IMR-90 (cell line): Measurements from ENCODE around the gene SLC12A6. TPM values are rescaled to one million over a fixed set of nuclear protein-coding genes. Genes with fewer than 3 reads are reported as not detected.

Source experiments
- ATAC-seq: fragments of 200-7000 bp; cut with Tn5 transposase; 2 replicates; pipeline ENCODE4 v1.9.1; 2020; ENCODE audit warnings: low read depth, mild to moderate bottlenecking, moderate library complexity
- BruUV-seq: library from RNA; stranded (reverse); fragments of 400-500 nt; replicated peaks from 2 replicates; lab custom pipeline; 2021; lab: Mats Ljungman, UMichigan
- CTCF ChIA-PET: fragments of 300-600 bp; formaldehyde crosslinking; extraction: SDS; loops from one replicate; lab custom pipeline; 2021; ENCODE audit warnings: antibody characterized with exemption; lab: Yijun Ruan, JAX
- POLR2A ChIA-PET: fragments of 300-600 bp; sonication (Branson Sonifier 250); formaldehyde crosslinking; loops from one replicate; lab custom pipeline; 2022; ENCODE audit warnings: antibody characterized with exemption; ENCODE audit not compliant: unreplicated experiment; lab: Charles Lee
- DNase-seq: peaks from one replicate; pipeline ENCODE4 v3.0.0; 2013
- H2AFZ ChIP-seq: replicated peaks from 2 replicates; pipeline ENCODE3; 2013; ENCODE audit warnings: low read length, mild to moderate bottlenecking; ENCODE audit not compliant: poor library complexity
- H2AK5ac ChIP-seq: 2 replicates; pipeline ENCODE4 v1.6.1; 2013; ENCODE audit warnings: low read depth, low read length, inconsistent platforms
- H2AK9ac ChIP-seq: replicated peaks from 2 replicates; pipeline ENCODE3; 2013; ENCODE audit warnings: mild to moderate bottlenecking, low read depth, low read length, moderate library complexity; ENCODE audit not compliant: poor library complexity
- H2BK120ac ChIP-seq: 2 replicates; pipeline ENCODE4 v1.6.1; 2013; ENCODE audit warnings: low read depth, low read length, inconsistent platforms
- H2BK15ac ChIP-seq: 3 replicates; pipeline ENCODE4 v1.6.1; 2013; ENCODE audit warnings: low read depth, low read length, inconsistent platforms
- H2BK20ac ChIP-seq: 2 replicates; pipeline ENCODE4 v1.6.1; 2013; ENCODE audit warnings: low read depth, mild to moderate bottlenecking, inconsistent platforms, low read length, moderate library complexity
- H2BK5ac ChIP-seq: 2 replicates; pipeline ENCODE4 v1.6.1; 2013; ENCODE audit warnings: mild to moderate bottlenecking, low read depth, low read length, inconsistent platforms; ENCODE audit not compliant: poor library complexity, severe bottlenecking
- H3K14ac ChIP-seq: replicated peaks from 2 replicates; pipeline ENCODE4 v1.6.1; 2013; ENCODE audit warnings: low read depth, low read length, inconsistent platforms
- H3K18ac ChIP-seq: 2 replicates; pipeline ENCODE4 v1.6.1; 2013; ENCODE audit warnings: low read depth, low read length, control low read depth
- H3K23ac ChIP-seq: 2 replicates; pipeline ENCODE4 v1.6.1; 2013; ENCODE audit warnings: low read depth, low read length, inconsistent platforms
- H3K27ac ChIP-seq: 2 replicates; pipeline ENCODE4 v1.5.1; 2013; ENCODE audit warnings: mild to moderate bottlenecking, control low read depth, low read length; ENCODE audit not compliant: insufficient read depth
- H3K27me3 ChIP-seq: 2 replicates; pipeline ENCODE4 v1.6.1; 2013; ENCODE audit warnings: low read length; ENCODE audit not compliant: control insufficient read depth, insufficient read depth
- H3K36me3 ChIP-seq: 2 replicates; pipeline ENCODE4 v1.6.1; 2013; ENCODE audit warnings: low read length, mixed read lengths; ENCODE audit not compliant: control insufficient read depth, insufficient read depth
- H3K4ac ChIP-seq: 2 replicates; pipeline ENCODE4 v1.6.1; 2013; ENCODE audit warnings: low read depth, low read length, inconsistent platforms
- H3K4me1 ChIP-seq: 2 replicates; pipeline ENCODE4 v1.6.1; 2013; ENCODE audit warnings: low read length, mixed read lengths; ENCODE audit not compliant: control insufficient read depth, insufficient read depth
- H3K4me2 ChIP-seq: 2 replicates; pipeline ENCODE4 v1.6.1; 2013; ENCODE audit warnings: low read depth, mild to moderate bottlenecking, control low read depth, low read length, moderate library complexity
- H3K4me3 ChIP-seq: 2 replicates; pipeline ENCODE4 v1.5.1; 2013; ENCODE audit warnings: low read depth, mild to moderate bottlenecking, control low read depth, low read length, moderate library complexity; ENCODE audit not compliant: insufficient read depth
- H3K56ac ChIP-seq: 2 replicates; pipeline ENCODE4 v1.6.1; 2013; ENCODE audit warnings: low read length, inconsistent platforms; ENCODE audit not compliant: insufficient read depth; ENCODE audit errors: extremely low read depth
- H3K79me1 ChIP-seq, 2 experiments: 2 replicates each; pipeline ENCODE4 v1.6.1; 2013; ENCODE audit warnings: low read length in 2 of 2, inconsistent platforms in 1 of 2, low read depth in 1 of 2
- H3K9ac ChIP-seq: 2 replicates; pipeline ENCODE4 v1.6.1; 2013; ENCODE audit warnings: low read depth, low read length, control low read depth
- H3K9me1 ChIP-seq: 2 replicates; pipeline ENCODE4 v1.6.1; 2013; ENCODE audit warnings: low read length, inconsistent platforms; ENCODE audit not compliant: insufficient read depth
- H3K9me3 ChIP-seq: 2 replicates; pipeline ENCODE4 v1.6.1; 2013; ENCODE audit warnings: low read length; ENCODE audit not compliant: control insufficient read depth, insufficient read depth
- H4K20me1 ChIP-seq: 2 replicates; pipeline ENCODE4 v1.6.1; 2013; ENCODE audit warnings: low read length, inconsistent platforms; ENCODE audit not compliant: insufficient read depth
- H4K5ac ChIP-seq: 2 replicates; pipeline ENCODE4 v1.6.1; 2013; ENCODE audit warnings: mild to moderate bottlenecking, low read depth, low read length, control low read depth
- H4K8ac ChIP-seq, 2 experiments: 2 replicates each; pipeline ENCODE4 v1.6.1; 2013; ENCODE audit warnings: low read depth in 2 of 2, low read length in 2 of 2, control low read depth in 1 of 2, inconsistent platforms in 1 of 2
- H4K91ac ChIP-seq: 2 replicates; pipeline ENCODE4 v1.6.1; 2013; ENCODE audit warnings: low read depth, low read length, inconsistent platforms; ENCODE audit not compliant: insufficient read depth
- BHLHE40 ChIP-seq: fragments of 150-350 bp; IDR thresholded peaks from 2 replicates; pipeline ENCODE4 v1.6.1; 2016; ENCODE audit warnings: mild to moderate bottlenecking, low read depth, low read length
- CEBPB ChIP-seq: IDR thresholded peaks from 2 replicates; pipeline ENCODE4 v1.6.1; 2012; ENCODE audit warnings: low read depth, low read length, improper control_type of control experiment
- CHD1 ChIP-seq: IDR thresholded peaks from 2 replicates; pipeline ENCODE4 v1.6.1; 2012; ENCODE audit warnings: low read depth, low read length, improper control_type of control experiment
- FOS ChIP-seq: fragments of 150-350 bp; IDR thresholded peaks from 2 replicates; pipeline ENCODE4 v1.6.1; 2016; ENCODE audit warnings: low read depth, low read length
- MAFK ChIP-seq: IDR thresholded peaks from 2 replicates; pipeline ENCODE4 v1.6.1; 2012; ENCODE audit warnings: low read depth, low read length, improper control_type of control experiment
- MAZ ChIP-seq: IDR thresholded peaks from 2 replicates; pipeline ENCODE4 v1.6.1; 2012; ENCODE audit warnings: low read depth, mild to moderate bottlenecking, low read length, improper control_type of control experiment, moderate library complexity, borderline replicate concordance
- MXI1 ChIP-seq: IDR thresholded peaks from 2 replicates; pipeline ENCODE4 v1.6.1; 2012; ENCODE audit warnings: low read depth, mild to moderate bottlenecking, low read length, moderate library complexity, borderline replicate concordance
- NFE2L2 ChIP-seq: fragments of 150-350 bp; IDR thresholded peaks from 2 replicates; pipeline ENCODE4 v1.6.1; 2016; ENCODE audit warnings: low read depth, mild to moderate bottlenecking, low read length
- POLR2A ChIP-seq: IDR thresholded peaks from 2 replicates; pipeline ENCODE4 v1.6.1; 2012; ENCODE audit warnings: mild to moderate bottlenecking, low read depth, low read length
- RAD21 ChIP-seq: IDR thresholded peaks from 2 replicates; pipeline ENCODE4 v1.6.1; 2012; ENCODE audit warnings: low read length, improper control_type of control experiment
- RCOR1 ChIP-seq: IDR thresholded peaks from 2 replicates; pipeline ENCODE4 v1.6.1; 2012; ENCODE audit warnings: mild to moderate bottlenecking, low read length, improper control_type of control experiment; ENCODE audit not compliant: insufficient replicate concordance
- RFX5 ChIP-seq: IDR thresholded peaks from 2 replicates; pipeline ENCODE4 v1.8.0; 2012; ENCODE audit warnings: low read depth, mild to moderate bottlenecking, low read length, moderate library complexity
- SMC3 ChIP-seq: fragments of 150-350 bp; IDR thresholded peaks from 2 replicates; pipeline ENCODE4 v1.6.1; 2016; ENCODE audit warnings: low read depth, mild to moderate bottlenecking, antibody characterized with exemption, low read length, moderate library complexity
- WGBS, 2 experiments: methylation state at CpG; one replicate each; pipeline versions ENCODE4 v1.1.5 to v1.1.7; 2013; ENCODE audit warnings: missing lambda C conversion rate in 2 of 2; ENCODE audit not compliant: insufficient read length in 1 of 2; ENCODE audit errors: extremely low coverage in 2 of 2; 5-methylcytosine and 5-hydroxymethylcytosine counted together
- dilution Hi-C: fragments of 300-500 bp; cut with HindIII; formaldehyde crosslinking; loops from one replicate; pipeline ENCODE4 v1.14.3; 2018; ENCODE audit warnings: low sequenced_read_pairs; ENCODE audit not compliant: unreplicated experiment
- in situ Hi-C: fragments of 300-500 bp; cut with MboI; formaldehyde crosslinking; loops from 3 replicates; pipeline ENCODE4 v1.14.3; 2019; ENCODE audit warnings: low sequenced_read_pairs, inconsistent platforms, mixed read lengths
- intact Hi-C: fragments of 100-400 bp; cut with micrococcal nuclease; formaldehyde crosslinking; loops from 2 replicates; pipeline ENCODE4 v1.10.0; 2022
- polyA plus RNA-seq, 3 experiments: library from polyadenylated mRNA; depleted of rRNA; stranded (reverse); fragments of >200 nt; gene quantifications; 2 replicates each; pipeline ENCODE4 v1.2.3, GENCODE V29; 2012; ENCODE audit warnings: low replicate concordance in 1 of 3
- total RNA-seq: library from RNA; depleted of rRNA; stranded (reverse); fragments of >200 nt; gene quantifications from 2 replicates; pipeline ENCODE4 v1.2.3, GENCODE V29; 2012
- TF ChIP-seq, protein P1 (sequence below): fragments of 150-350 bp; IDR thresholded peaks from 2 replicates; pipeline ENCODE4 v1.6.1; 2017; ENCODE audit warnings: mild to moderate bottlenecking, antibody characterized with exemption, low read length, low read depth
- TF ChIP-seq, protein P2 (sequence below): conservative IDR thresholded peaks from 2 replicates; pipeline ENCODE4 v1.5.1; 2012; ENCODE audit warnings: mild to moderate bottlenecking, low read depth, low read length, improper control_type of control experiment
- TF ChIP-seq, protein P3 (sequence below): fragments of 150-350 bp; IDR thresholded peaks from 2 replicates; pipeline ENCODE4 v1.6.1; 2016; ENCODE audit warnings: low read depth, mild to moderate bottlenecking, low read length, moderate library complexity, borderline replicate concordance

The SLC12A6 gene
- total and polyA plus RNA-seq, 2 of the 4 experiments (the other 2 are of a cell fraction), result 7.7 to 10.2 TPM

DNA sequence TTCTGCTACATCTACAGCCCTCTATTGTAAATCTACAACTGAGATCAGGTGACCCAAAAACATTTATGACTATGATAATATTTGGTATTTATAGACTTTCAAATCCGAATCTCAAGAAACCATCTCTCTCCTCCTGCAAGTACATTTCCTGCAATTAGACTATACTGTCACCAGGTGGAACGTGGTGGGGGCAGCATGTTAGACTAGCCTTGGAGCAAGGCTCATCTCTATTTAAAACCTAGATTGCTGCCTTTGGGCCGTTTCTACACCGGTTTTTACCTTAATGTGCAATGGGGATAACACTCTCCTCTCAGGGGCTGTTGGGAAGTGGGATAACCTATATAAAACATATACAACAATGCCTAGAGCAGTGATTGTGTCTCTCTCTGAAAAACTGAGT lies 123.9 kb downstream of the SLC12A6 start:
- no peaks in the 10 kb centered on the region for H3K9me3 ChIP-seq
- no CpG with 5 or more reads among the region's 4 CpGs for WGBS, 2 experiments

More for the DNA sequence above, 123.9 kb downstream of the SLC12A6 start:
- no peaks in the 10 kb centered on the region for H3K4me1 ChIP-seq
- intact Hi-C loops (no loop called here), in situ Hi-C loops (loop anchor here (5.0 to 10.0 kb wide), 2 partner anchors 111 to 149 kb away; partner anchors contain the start of genes EMC7 and PGBD4), dilution Hi-C loops (no loop called here)
- no peak overlapping the region for H2BK15ac ChIP-seq
- no peak overlapping the region for H2BK20ac ChIP-seq
- H3K4ac ChIP-seq, result no peak overlapping the region
- no peak overlapping the region for H3K9ac ChIP-seq
- peaks cover 0 to 4% of the 10 kb centered on the region in 2 experiments; a peak in 1 of 4 replicates for H3K79me1 ChIP-seq
- no peak overlapping the region for H2BK5ac ChIP-seq
- no peaks in the 10 kb centered on the region for H3K36me3 ChIP-seq
- peaks cover 2% of the 10 kb centered on the region; the same call in 1 of the 2 replicates for H3K9me1 ChIP-seq
- no peaks in the 10 kb centered on the region for H4K20me1 ChIP-seq
- no peak for ATAC-seq
- no peak overlapping the region for H2AK5ac ChIP-seq
- no peaks in the 10 kb centered on the region for H3K27me3 ChIP-seq
- H4K5ac ChIP-seq, result no peak overlapping the region
- POLR2A ChIA-PET, result no interaction called here
- no peak overlapping the region for H3K23ac ChIP-seq
- TF ChIP-seq CEBPB (no peak), MXI1 (no peak), RCOR1 (no peak), BHLHE40 (no peak), SMC3 (no peak), POLR2A (no peak), MAZ (no peak), MAFK (no peak), RAD21 (no peak), FOS (no peak), NFE2L2 (no peak), CHD1 (no peak), RFX5 (no peak)
- TF ChIP-seq, protein P1, sequence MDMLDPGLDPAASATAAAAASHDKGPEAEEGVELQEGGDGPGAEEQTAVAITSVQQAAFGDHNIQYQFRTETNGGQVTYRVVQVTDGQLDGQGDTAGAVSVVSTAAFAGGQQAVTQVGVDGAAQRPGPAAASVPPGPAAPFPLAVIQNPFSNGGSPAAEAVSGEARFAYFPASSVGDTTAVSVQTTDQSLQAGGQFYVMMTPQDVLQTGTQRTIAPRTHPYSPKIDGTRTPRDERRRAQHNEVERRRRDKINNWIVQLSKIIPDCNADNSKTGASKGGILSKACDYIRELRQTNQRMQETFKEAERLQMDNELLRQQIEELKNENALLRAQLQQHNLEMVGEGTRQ, result no peak
- TF ChIP-seq, protein P2, sequence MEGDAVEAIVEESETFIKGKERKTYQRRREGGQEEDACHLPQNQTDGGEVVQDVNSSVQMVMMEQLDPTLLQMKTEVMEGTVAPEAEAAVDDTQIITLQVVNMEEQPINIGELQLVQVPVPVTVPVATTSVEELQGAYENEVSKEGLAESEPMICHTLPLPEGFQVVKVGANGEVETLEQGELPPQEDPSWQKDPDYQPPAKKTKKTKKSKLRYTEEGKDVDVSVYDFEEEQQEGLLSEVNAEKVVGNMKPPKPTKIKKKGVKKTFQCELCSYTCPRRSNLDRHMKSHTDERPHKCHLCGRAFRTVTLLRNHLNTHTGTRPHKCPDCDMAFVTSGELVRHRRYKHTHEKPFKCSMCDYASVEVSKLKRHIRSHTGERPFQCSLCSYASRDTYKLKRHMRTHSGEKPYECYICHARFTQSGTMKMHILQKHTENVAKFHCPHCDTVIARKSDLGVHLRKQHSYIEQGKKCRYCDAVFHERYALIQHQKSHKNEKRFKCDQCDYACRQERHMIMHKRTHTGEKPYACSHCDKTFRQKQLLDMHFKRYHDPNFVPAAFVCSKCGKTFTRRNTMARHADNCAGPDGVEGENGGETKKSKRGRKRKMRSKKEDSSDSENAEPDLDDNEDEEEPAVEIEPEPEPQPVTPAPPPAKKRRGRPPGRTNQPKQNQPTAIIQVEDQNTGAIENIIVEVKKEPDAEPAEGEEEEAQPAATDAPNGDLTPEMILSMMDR, result no peak
- TF ChIP-seq, protein P3, sequence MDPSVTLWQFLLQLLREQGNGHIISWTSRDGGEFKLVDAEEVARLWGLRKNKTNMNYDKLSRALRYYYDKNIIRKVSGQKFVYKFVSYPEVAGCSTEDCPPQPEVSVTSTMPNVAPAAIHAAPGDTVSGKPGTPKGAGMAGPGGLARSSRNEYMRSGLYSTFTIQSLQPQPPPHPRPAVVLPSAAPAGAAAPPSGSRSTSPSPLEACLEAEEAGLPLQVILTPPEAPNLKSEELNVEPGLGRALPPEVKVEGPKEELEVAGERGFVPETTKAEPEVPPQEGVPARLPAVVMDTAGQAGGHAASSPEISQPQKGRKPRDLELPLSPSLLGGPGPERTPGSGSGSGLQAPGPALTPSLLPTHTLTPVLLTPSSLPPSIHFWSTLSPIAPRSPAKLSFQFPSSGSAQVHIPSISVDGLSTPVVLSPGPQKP, result no peak
- CTCF ChIA-PET, result no interaction called here
- H3K4me2 ChIP-seq, result no peak overlapping the region
- H3K56ac ChIP-seq, result no peak overlapping the region
- no peak overlapping the region for H3K4me3 ChIP-seq
- DNase-seq, result no peak
- H2AK9ac ChIP-seq, result no peak overlapping the region
- H2BK120ac ChIP-seq, result no peak overlapping the region
- no TSS peak for BruUV-seq
- H2AFZ ChIP-seq, result no peak overlapping the region
- H4K8ac ChIP-seq, result no peak overlapping the region
- H4K91ac ChIP-seq, result no peak overlapping the region
- H3K18ac ChIP-seq, result no peak overlapping the region
- no peak overlapping the region for H3K27ac ChIP-seq
- H3K14ac ChIP-seq, result no peak overlapping the region
